Activated CD8-positive, alpha-beta memory T cell treated with anti-CD3 and anti-CD28 coated beads for 48 hours (primary cell): ENCODE results near the gene HLA-E.
"Not testable (repeated sequence)": the region's sequence is repeated elsewhere in the genome, so short reads cannot be mapped to it uniquely, and the experiment has no call there.

Experiments used
- DNase-seq, 3 experiments: peaks; one replicate each; pipeline ENCODE4 v3.0.0-alpha.2; 2020; ENCODE audit warnings: low read depth in 2 of 3, low spot score in 2 of 3

HLA-E gene

DNA sequence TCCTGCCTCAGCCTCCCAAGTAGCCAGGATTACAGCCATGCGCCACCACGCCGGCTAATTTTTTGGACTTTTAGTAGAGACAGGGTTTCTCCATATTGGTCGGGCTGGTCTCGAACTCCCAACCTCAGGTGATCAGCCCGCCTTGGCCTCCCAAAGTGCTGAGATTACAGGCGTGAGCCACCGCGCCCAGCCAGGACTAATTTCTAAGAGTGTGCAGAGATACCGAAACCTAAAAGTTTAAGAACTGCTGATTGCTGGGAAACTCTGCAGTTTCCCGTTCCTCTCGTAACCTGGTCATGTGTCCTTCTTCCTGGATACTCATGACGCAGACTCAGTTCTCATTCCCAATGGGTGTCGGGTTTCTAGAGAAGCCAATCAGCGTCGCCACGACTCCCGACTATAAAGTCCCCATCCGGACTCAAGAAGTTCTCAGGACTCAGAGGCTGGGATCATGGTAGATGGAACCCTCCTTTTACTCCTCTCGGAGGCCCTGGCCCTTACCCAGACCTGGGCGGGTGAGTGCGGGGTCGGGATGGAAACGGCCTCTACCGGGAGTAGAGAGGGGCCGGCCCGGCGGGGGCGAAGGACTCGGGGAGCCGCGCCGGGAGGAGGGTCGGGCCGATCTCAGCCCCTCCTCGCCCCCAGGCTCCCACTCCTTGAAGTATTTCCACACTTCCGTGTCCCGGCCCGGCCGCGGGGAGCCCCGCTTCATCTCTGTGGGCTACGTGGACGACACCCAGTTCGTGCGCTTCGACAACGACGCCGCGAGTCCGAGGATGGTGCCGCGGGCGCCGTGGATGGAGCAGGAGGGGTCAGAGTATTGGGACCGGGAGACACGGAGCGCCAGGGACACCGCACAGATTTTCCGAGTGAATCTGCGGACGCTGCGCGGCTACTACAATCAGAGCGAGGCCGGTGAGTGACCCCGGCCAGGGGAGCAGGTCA, at the start of gene HLA-E:
Gene HLA-E, plus strand, starts transcription at position 429 of the 945 bp plus-strand sequence. Its CDS starts 23 bp downstream, at position 452.
- peak in 2 of 3 experiments; percentile 62 to 66 for DNase-seq

DNA sequence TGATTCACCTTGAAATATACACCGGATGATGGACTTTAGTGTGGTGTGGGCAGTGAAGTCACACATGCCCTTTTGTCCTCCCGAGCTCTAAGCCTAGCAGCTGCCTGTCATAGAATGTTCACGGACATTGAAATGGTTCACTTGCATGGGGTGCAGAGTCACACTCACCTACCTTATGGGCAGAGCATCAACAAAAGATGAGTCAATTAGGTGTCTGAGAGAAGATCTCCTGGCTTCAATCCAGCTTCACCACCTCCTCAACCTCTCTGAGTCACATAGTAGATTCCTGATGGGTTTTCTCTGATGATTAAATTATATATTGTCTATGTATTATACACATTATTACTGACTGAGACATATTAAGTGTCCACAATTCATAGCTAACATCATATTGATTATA, 48.1 kb upstream of the HLA-E start:
- no peak for DNase-seq

DNA sequence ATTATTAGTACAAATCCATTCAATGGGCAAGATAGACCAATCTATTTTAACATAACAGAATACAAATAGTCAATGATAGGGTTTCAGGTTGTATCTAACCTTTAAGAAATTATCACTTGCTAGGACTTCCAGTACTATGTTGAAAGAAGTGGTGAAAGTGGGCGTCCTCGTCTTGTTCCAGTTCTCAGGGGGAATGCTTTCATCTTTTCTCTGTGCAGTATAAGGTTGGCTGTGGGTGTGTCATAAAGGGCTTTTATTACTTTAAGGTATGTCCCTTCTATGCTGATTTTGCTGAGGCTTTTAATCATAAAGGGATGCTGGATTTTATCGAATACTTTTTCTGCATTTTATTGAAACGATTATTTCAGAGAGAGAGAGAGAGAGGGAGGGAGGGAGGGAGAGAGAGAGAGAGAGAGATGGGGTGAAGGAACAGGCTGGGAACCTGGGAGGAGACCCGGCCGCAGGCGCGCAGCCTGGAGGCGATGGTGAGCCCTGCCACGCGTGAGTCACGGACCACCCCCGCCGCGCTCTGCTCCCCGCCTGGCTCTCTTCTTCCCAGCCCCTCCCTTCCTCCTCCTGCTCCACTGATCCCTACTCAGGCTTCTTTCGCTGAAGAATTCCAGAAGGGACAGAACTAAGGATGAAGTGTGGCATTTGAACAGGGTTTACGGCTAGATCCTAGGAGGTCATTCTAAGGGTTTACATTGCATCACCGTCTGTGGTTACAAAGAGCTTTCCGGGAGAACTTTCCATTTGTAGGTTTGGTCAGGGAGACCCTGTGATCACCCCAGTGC, 45.5 kb upstream of the HLA-E start:
- no peak for DNase-seq

DNA sequence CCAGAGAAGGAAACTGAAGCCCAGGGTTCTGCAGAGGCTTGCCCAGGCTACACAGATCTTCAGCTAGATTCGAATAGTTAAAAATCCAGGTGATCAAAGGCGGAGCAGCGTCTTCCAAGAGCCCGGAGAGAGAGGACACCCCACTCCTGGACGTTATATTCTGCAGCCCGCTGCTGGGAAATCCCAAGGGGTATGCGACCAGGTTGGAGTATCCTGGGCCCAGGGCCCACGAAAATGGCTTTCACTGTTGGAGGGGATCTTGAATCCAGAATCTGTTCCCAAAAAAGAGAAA, 44.9 kb upstream of the HLA-E start:
- DNase-seq = no peak

DNA sequence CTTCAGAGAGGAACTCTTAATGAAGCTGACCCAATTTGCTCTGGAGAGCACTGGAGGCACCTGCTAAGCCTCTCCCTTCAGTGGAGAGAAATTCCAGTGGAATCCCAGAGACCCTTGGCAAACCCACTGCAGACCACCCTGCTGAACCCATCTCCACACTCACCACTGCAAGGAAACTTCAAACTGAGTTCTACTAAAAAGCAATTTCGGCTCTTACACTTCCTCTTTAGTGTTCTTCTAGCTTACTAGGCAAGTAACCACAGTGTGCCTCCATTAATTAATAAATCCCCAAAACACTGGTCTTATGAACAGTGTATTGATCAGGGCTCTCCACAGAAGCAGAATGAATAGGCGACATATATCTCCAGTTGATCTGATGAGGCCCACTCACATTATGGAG, 43.0 kb upstream of the HLA-E start:
- no peak for DNase-seq

DNA sequence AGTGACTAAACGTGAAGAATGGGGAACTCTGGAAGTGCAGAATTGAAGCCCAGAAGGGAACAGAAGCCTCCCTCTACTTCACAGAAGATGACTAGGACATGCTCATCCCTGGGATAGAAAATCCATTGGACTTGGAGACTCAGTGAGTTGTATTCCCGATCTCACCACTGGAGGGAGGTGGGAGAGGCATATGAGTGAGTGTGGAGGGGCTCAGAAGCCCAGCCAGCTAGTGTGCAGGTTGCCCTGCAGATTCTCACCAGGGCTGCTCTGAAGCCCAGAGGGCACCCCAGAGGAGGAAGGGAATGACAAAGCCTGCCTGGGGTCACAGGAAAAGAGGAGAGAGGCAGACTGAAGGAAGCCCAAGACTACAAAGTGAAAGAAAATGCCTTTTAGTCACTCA, 42.1 kb upstream of the HLA-E start:
- DNase-seq = no peak

DNA sequence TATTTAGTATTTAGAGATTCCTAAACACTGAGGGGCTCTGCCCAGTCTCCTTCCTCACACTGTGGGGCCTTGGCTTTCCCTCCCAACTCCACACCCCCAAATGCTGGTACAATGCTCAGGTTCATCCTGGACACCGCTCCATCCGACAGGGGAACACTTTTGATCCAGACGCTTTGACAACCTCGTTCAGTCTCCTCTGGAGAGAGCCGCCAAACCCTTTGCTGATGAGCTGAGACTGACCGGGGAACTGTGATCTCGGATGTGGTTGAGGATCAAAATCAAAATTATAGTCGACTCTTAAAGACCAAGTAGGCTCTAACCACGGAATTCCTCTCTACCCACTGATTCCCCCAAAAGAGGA, 38.8 kb upstream of the HLA-E start:
- no peak for DNase-seq

DNA sequence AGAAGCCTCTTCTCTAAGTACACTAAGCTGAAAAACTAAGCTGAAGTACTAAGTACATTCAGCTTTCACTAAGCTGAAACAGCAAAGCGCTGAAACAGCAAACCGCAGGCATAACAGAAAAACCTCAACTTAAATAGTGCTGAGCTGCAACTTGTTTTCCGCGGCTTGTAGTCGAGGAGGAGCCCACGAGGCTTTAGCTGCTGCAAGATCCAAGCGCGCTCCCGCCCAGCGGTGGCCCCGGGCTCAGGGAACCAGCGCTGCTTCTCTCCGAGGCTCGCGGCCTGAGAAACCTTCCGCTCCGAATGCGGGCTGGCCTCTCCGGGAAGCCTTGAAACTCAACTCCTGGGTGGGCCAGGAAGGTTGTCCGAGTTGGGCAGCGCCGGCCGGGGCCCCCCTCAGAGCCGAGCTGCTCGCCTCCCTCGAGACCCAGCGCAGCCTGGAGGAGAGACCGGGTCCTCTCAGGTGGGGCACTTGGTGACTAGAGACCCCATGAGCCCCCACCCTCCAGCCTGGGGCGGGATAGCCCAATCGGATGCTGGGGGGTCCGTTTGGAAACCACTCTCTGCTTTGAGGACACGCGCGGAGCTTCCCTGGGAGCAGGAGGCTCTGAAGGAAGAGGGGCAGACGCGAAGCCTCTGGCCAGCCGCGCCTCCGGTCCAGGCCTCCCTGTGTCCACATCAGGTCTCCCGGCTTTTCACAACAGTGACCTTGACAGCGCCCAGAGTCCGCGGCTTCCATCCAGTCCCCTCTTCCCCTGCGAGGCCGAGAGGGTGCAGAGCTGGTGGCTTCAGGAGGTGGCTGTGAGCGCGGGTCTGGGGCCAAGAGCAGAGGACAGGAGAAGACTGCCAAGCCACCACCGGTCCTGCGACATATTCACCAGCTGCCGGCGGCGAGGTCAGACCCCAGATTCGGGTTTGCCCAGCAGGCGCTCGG, 38.1 kb upstream of the HLA-E start:
- DNase-seq = peak in 1 of 3 experiments; percentile 12

DNA sequence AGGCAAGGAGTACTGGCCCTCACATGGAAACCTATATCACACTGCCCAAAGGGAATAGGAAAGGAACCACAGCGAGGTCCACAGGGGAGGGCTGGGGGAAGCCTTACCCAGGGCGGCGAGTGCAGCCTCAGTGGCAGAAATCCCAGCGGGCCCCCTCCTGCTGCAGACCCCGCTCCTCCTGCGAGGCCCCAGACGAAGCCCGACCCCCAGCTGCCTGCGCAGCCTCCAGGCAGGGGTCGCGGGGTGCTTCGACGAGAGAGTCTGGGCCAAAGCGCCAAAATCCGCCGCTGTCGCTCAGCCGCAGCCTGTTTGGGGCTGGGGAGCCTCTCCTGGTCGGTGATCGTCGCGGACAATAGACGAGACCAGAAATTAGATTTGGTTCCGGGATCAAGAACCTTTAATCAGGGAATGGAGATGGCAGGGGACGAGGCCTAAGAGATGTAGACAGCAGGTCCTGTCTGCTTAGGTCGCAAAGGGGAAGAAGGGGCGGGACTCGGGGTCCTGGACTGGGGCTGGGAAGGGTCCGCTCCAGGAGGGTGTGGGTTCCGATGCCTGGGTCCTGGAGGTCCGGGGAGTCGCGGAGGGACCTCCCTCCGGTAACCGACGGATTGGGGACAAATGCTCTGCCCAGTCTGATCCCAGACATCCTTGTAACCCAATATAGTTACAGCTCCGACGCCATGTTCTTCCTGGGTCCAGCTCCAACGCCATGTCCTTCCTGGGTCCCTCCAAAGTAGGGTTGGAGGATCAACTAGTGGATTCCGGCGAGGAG, 36.4 kb upstream of the HLA-E start:
- DNase-seq = no peak

DNA sequence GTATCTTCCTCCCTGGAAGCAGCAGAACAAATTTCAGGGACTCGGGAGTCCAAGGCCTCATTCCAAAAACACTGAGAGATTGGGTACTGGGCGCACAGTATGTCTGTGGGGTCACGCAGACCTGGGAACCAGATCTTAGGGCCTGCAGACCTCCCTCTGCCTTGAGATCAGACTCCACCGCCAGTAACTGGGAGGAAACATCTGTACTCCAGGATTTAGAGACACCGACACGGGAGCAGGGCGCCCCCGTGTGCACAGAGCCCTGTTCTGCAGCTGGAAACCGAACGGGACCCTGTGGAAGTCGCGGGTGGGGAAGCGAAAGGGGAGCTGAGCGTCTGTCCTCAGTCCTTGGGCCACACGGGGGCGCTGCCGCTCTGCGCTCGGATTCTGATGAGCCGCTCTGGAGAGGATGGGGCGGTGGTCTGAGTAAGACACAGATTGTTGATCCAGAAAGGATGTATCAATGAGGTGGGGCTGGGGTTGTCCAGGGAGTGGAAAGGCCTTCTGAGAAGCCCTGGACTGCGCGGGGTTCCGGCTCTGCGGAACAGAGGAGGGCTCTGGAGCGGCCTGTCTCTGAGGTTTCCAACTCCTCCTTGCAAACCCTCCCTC, 35.7 kb upstream of the HLA-E start:
- DNase-seq = peak; percentile 52 to 83 (median 77)

DNA sequence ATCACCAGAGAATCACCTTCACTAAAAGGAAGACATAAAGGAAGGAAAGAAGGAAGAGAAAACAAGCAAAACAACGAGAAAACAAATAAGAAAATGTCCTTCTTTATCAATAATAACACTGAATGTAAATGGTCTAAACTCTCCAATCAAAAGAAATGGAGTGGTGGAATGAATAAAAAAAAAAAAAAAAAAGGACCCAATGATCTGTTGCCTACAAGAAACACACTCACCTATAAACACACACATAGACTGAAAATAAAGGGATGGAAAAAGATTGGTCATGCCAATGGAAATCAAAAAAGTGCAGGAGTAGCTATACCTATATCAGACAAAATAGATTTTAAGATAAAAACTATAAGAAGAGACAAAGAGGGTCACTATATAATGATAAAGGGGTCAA, 30.2 kb upstream of the HLA-E start:
- DNase-seq = no peak

DNA sequence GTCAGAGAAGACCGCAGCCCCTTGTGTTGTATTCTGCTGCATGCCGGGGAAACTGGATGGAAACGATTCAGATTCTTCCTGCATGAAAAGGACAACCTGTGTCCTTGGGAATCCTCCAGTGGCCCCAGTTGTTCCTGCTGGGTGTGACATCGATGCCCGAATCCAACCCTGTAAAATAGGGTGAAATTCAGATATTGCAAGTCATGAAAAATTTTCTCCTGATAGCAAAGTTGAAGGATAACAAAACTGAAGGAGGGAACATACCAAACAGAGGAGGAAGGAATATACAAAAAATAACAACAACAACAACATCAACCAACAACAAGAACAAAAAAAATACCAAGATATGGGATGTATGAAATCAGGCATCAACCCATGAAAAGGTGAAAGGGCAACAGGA, 28.3 kb upstream of the HLA-E start:
- DNase-seq = no peak

DNA sequence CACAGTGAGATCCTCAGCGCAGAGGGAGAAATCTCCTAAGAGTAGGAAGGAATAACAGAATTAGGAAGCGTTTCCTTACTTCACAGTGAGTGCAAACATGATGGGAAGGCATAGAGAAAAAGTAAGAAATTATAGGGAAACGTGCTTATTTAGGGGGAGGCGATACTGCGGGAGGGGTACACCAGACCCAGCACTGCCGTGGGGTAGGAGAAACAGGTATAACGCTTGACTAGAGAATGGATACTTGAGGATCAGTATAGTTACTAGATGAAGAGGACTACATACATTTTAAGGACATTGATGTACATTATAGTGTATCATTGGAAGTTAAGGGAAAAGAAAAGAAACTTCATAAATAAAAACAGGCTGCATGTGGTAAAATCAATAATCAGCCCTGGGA, 26.8 kb upstream of the HLA-E start:
- DNase-seq = no peak

DNA sequence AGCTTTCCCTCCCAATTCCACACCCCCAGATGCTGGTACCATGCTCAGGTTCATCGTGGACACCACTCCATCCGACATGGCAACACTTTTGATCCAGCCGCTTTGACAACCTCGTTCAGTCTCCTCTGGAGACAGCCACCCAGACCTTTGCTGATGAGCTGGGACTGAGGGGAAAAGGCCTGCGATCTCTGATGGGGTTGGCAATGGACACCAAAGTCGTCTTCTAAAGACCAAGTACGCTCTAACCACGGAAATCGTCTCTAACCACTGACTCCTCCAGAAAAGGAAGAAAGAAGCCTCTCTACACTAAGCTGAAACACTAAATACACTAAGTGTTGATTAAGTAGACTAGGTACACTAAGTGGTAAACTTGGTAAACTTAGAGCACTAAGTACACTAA, 26.1 kb upstream of the HLA-E start:
- no peak for DNase-seq

DNA sequence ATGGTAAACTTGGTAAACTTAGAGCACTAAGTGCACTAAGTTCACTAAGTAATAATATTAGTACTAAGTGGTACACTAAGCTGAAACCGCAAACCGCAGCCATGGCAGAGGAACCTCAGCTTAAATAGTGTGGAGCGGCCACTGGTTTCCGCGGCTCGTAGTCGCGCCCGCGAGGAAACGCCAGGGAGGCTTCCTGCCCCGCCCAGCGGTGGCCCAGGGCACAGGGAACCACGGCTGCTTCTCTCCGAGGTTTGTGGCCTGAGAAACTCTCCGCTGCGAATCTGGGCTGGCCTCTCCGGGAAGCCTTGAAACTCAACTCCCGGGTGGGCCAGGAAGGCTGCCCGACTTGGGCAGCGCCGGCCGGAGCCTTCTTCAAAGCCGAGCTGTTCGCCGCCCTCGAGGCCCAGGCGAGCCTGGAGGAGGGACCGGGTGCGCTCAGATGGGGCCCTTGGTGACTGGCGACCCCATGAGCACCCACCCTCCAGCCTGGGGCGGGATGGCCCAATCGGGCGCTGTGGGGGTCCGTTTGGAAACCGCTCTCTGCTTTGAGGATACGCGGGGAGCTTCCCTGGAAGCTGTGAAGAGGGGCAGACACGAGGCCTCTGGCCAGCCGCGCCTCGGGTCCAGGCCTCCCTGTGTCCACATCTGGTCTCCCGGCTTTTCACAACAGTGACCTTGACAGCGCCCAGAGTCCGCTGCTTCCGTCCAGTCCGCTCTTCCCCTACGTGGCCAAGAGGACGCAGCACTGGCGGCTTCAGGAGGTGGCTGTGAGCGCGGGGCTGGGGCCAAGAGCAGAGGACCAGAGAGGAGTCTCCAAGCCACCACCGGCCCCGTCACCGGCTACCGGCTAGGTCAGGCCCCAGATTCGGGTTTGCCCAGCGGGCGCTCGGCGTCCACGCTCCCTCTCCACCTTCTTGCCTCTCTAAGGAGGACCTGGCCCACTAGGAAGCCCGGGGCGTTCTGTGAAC, 25.4 kb upstream of the HLA-E start:
- peak in 1 of 3 experiments; percentile 47 for DNase-seq

DNA sequence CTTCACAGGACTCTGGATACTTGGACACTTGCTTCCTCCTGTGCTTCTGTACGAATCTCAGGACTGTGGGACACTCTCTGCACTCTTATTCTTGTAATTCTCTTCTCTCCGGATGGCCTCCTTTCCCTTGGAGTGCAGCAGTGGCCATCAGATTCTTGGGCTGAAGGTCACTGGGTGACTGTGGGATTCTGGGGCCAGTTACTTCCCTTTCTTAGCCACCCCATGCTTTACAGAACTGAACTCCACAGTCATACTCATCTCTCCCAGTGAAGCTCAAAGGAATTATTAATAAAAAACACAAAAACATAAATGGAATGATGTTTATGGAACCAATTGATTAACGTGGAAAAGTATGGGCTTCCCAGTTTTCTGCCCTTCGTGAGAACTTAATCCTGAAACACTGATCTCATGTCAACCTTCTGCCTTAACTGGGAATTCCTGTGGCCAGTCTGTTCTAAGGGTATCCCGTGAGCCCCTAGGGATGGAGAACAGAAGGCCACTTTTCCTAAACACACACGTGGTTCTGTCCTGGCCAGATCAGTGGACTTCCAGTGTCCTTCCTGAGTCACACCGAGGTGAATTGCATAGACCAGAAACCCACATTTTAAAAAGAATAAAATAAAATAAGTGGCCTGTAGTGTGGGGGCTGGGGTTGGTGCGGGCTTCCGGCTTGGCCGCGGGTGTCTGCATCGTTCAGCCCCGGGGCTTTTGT, 23.6 kb upstream of the HLA-E start:
- DNase-seq = no peak

DNA sequence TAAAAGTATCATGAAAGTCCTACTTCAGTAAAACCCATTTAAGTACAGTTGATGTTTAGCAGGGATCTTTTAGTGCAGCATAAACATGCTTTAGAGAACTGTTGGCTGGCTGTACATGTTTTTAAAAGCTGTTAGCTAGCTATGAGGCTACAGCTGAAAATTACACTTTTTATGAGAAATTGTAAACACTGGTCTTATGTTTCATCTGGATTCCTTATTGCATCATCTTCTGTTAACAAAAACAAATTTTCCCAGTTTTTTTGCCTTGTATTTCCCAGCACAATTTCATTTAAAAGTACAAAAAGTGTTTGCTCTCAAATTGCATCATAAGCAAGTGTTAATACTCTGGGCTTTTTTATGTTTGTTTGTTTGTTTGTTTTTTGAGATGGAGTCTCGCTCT, 18.3 kb upstream of the HLA-E start:
- no peak for DNase-seq

DNA sequence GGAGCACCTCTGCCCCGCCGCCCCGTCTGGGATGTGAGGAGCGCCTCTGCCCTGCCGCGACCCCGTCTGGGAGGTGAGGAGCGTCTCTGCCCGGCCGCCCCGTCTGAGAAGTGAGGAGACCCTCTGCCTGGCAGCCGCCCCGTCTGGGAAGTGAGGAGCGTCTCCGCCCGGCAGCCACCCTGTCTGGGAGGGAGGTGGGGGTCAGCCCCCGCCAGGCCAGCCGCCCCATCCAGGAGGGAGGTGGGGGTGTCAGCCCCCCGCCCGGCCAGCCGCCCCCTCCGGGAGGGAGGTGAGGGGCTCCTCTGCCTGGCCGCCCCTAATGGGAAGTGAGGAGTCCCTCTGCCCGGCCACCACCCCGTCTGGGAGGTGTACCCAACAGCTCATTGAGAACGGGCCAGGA, 14.2 kb upstream of the HLA-E start:
- DNase-seq = not testable (repeated sequence)
